ENCODE measurements around the gene RNLS.

- TF ChIP-seq, protein P1, sequence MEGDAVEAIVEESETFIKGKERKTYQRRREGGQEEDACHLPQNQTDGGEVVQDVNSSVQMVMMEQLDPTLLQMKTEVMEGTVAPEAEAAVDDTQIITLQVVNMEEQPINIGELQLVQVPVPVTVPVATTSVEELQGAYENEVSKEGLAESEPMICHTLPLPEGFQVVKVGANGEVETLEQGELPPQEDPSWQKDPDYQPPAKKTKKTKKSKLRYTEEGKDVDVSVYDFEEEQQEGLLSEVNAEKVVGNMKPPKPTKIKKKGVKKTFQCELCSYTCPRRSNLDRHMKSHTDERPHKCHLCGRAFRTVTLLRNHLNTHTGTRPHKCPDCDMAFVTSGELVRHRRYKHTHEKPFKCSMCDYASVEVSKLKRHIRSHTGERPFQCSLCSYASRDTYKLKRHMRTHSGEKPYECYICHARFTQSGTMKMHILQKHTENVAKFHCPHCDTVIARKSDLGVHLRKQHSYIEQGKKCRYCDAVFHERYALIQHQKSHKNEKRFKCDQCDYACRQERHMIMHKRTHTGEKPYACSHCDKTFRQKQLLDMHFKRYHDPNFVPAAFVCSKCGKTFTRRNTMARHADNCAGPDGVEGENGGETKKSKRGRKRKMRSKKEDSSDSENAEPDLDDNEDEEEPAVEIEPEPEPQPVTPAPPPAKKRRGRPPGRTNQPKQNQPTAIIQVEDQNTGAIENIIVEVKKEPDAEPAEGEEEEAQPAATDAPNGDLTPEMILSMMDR (IDR thresholded peaks at IDR 0.05): no peak
- TF ChIP-seq EP300 (IDR thresholded peaks at IDR 0.05): no peak
Measured at GRCh38 chr10:88386204-88386788, 196.8 kb downstream of the RNLS start.

Data from sigmoid colon (tissue), 4 donors.